K562 treated with DMSO at 1 percent for 24 hours (cell line): ENCODE measurements around the gene NT5DC4. TPM values are rescaled to one million over a fixed set of nuclear protein-coding genes. Genes with fewer than 3 reads are reported as not detected.

Experiments
- total RNA-seq: library from RNA; unstranded; fragments of 300-600 nt; gene quantifications from 2 replicates; pipeline ENCODE4 v1.2.3, GENCODE V29; 2022; ENCODE audit warnings: low read depth; ENCODE audit not compliant: insufficient read depth

The NT5DC4 gene
- total RNA-seq, result not detected in 2 replicates

GRCh38 chr2:112720785-112721184 is at the start of gene NT5DC4:
Gene NT5DC4 (plus strand): TSS chr2:112721020. CDS start chr2:112721080, 60 bp downstream.

GRCh38 chr2:112764071-112765044 is 43.5 kb downstream of the NT5DC4 start, which contains the start of gene CKAP2L:
Gene CKAP2L (minus strand): TSS chr2:112764609. CDS start chr2:112764598, 11 bp downstream.

GRCh38 chr2:112784199-112785189 is 63.7 kb downstream of the NT5DC4 start, which contains the start of gene IL1A:
Gene IL1A (minus strand): TSS chr2:112784493. CDS start chr2:112783770, 723 bp downstream.

Other genes with a start within 250 kb of the NT5DC4 start
- 18.6 and 20.1 TPM in 2 replicates for gene TTL, start 238.9 kb upstream of the NT5DC4 start, total RNA-seq
- gene POLR1B, start 178.6 kb upstream of the NT5DC4 start, total RNA-seq, result 7.0 and 7.9 TPM in 2 replicates
- 62.1 and 63.1 TPM in 2 replicates for gene CHCHD5, start 136.4 kb upstream of the NT5DC4 start, total RNA-seq
- gene SLC20A1, start 75.1 kb upstream of the NT5DC4 start, total RNA-seq, result 59.5 and 64.4 TPM in 2 replicates
- gene CKAP2L, start 43.6 kb downstream of the NT5DC4 start, total RNA-seq, result 12.0 and 16.9 TPM in 2 replicates
- 1.5 and 1.8 TPM in 2 replicates for gene IL1A, start 63.5 kb downstream of the NT5DC4 start, total RNA-seq
- gene IL1B, start 115.8 kb downstream of the NT5DC4 start, total RNA-seq, result 0.56 and 1.1 TPM in 2 replicates
- gene IL37, start 190.1 kb downstream of the NT5DC4 start, total RNA-seq, result not detected in 2 replicates